ENCODE results near the gene GGA1. TPM values are rescaled to one million over a fixed set of nuclear protein-coding genes. Genes with fewer than 3 reads are reported as not detected.
A peak's percentile ranks its signal among the peaks of the same experiment; 100 is the strongest.

The GGA1 gene
- total and polyA plus RNA-seq, 9 of the 15 experiments (the other 6 are each of a cell fraction or from before 2014, with no cell fraction given) = 1.5 to 69.5 (median 31.6) TPM

DNA sequence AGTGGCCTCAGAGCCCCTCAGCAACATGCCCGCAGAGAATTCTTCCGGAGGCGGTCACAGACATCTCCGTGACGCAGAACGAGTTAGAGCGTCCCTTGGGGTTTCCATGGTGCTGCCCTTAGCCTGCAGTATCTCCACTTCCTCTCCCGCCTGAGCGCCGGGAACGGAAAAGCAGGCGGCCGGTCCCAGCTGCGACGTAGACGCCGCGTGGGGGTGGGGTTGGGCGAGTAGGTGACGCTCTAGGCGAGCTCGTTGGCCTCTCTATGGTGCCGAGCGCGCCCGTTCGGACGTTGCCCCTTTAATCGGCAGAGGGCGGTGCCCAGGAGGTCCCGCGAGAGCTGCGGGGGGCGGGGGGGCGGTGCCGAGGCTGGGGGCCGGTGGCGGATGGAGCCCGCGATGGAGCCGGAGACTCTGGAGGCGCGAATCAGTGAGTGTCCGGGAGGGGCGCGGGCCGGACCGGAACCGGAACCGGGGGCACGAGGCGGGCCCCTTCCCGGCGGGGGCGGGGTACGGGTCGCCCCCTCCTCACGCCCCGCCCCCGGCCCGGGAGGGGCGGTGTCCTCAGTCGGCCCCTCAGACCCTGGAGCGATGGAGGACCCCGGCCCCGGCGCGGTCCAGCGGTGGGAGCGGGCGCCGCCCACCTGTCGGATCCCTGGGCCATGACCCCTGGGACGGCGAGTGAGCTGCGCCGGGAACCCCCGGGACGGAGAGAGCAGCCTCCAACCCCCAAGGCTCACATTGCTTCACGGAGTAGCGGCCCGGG is at the start of gene GGA1 (continued):
- TF ChIP-seq, protein P1, sequence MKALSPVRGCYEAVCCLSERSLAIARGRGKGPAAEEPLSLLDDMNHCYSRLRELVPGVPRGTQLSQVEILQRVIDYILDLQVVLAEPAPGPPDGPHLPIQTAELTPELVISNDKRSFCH (CRISPR knock-in tag; IDR thresholded peaks at IDR 0.05) = no peak
- TF ChIP-seq, protein P1 (tag; IDR thresholded peaks at IDR 0.05) = no peak
- TF ChIP-seq WHSC1 (IDR thresholded peaks at IDR 0.05; ENCODE audit: low read length) = no peak
- peak; percentile 13; the same call in 1 of the 2 replicates for TF ChIP-seq TCF7 (IDR thresholded peaks at IDR 0.05; ENCODE audit: borderline replicate concordance)
- TF ChIP-seq CREBBP (IDR thresholded peaks at IDR 0.05; ENCODE audit: low read depth, low read length) = no peak
- TF ChIP-seq ZNF146 (CRISPR knock-in tag; IDR thresholded peaks at IDR 0.05; ENCODE audit: unreplicated experiment) = no peak
- peak; percentile 80; the same call in 1 of the 2 replicates for TF ChIP-seq DIDO1 (tag; IDR thresholded peaks at IDR 0.05; ENCODE audit: low read depth)
- no peak for TF ChIP-seq BRD4 (IDR thresholded peaks at IDR 0.05)
- TF ChIP-seq NR2C1 (IDR thresholded peaks at IDR 0.05) = peak; percentile 86
- TF ChIP-seq NR2C1 (tag; IDR thresholded peaks at IDR 0.05) = peak; percentile 82
- TF ChIP-seq ZNF316 (IDR thresholded peaks at IDR 0.05) = no peak
- TF ChIP-seq, protein P2, sequence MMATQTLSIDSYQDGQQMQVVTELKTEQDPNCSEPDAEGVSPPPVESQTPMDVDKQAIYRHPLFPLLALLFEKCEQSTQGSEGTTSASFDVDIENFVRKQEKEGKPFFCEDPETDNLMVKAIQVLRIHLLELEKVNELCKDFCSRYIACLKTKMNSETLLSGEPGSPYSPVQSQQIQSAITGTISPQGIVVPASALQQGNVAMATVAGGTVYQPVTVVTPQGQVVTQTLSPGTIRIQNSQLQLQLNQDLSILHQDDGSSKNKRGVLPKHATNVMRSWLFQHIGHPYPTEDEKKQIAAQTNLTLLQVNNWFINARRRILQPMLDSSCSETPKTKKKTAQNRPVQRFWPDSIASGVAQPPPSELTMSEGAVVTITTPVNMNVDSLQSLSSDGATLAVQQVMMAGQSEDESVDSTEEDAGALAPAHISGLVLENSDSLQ (IDR thresholded peaks at IDR 0.05) = 0 out of 2 replicates have a peak, but pooled peaks have one; percentile 47
- TF ChIP-seq SAFB2 (IDR thresholded peaks at IDR 0.05; ENCODE audit: borderline replicate concordance, low read depth, low read length, severe bottlenecking) = no peak
- TF ChIP-seq, protein P3, sequence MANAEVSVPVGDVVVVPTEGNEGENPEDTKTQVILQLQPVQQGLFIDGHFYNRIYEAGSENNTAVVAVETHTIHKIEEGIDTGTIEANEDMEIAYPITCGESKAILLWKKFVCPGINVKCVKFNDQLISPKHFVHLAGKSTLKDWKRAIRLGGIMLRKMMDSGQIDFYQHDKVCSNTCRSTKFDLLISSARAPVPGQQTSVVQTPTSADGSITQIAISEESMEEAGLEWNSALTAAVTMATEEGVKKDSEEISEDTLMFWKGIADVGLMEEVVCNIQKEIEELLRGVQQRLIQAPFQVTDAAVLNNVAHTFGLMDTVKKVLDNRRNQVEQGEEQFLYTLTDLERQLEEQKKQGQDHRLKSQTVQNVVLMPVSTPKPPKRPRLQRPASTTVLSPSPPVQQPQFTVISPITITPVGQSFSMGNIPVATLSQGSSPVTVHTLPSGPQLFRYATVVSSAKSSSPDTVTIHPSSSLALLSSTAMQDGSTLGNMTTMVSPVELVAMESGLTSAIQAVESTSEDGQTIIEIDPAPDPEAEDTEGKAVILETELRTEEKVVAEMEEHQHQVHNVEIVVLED (CRISPR knock-in tag; IDR thresholded peaks at IDR 0.05) = peak; percentile 88
- no peak for TF ChIP-seq TRIM28 (IDR thresholded peaks at IDR 0.05)
- TF ChIP-seq, protein P4, sequence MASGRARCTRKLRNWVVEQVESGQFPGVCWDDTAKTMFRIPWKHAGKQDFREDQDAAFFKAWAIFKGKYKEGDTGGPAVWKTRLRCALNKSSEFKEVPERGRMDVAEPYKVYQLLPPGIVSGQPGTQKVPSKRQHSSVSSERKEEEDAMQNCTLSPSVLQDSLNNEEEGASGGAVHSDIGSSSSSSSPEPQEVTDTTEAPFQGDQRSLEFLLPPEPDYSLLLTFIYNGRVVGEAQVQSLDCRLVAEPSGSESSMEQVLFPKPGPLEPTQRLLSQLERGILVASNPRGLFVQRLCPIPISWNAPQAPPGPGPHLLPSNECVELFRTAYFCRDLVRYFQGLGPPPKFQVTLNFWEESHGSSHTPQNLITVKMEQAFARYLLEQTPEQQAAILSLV (tag; IDR thresholded peaks at IDR 0.05) = no peak
- no peak for TF ChIP-seq ZNF561 (CRISPR knock-in tag; conservative IDR thresholded peaks at IDR 0.05)
- no peak for TF ChIP-seq ZNF589 (CRISPR knock-in tag; IDR thresholded peaks at IDR 0.05; ENCODE audit: low read depth)
- no peak for TF ChIP-seq SIRT6 (IDR thresholded peaks at IDR 0.05; ENCODE audit: low read depth, low read length)
- TF ChIP-seq SAP30 (IDR thresholded peaks at IDR 0.05; ENCODE audit: borderline replicate concordance, insufficient read depth, low read depth, low read length, poor library complexity, severe bottlenecking) = no peak
- TF ChIP-seq GABPA (tag; conservative IDR thresholded peaks at IDR 0.05; ENCODE audit: low read depth) = peak; percentile 97
- TF ChIP-seq BMI1 (IDR thresholded peaks at IDR 0.05; ENCODE audit: low read length) = no peak
- no peak for TF ChIP-seq HOXB6 (CRISPR knock-in tag; IDR thresholded peaks at IDR 0.05; ENCODE audit: borderline replicate concordance)
- TF ChIP-seq, protein P5, sequence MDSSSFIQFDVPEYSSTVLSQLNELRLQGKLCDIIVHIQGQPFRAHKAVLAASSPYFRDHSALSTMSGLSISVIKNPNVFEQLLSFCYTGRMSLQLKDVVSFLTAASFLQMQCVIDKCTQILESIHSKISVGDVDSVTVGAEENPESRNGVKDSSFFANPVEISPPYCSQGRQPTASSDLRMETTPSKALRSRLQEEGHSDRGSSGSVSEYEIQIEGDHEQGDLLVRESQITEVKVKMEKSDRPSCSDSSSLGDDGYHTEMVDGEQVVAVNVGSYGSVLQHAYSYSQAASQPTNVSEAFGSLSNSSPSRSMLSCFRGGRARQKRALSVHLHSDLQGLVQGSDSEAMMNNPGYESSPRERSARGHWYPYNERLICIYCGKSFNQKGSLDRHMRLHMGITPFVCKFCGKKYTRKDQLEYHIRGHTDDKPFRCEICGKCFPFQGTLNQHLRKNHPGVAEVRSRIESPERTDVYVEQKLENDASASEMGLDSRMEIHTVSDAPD (CRISPR knock-in tag; IDR thresholded peaks at IDR 0.05) = no peak
- no peak for TF ChIP-seq LARP7 (IDR thresholded peaks at IDR 0.05)

Data from K562 (cell line).